ENCODE data around the gene SLC37A3. TPM values are rescaled to one million over a fixed set of nuclear protein-coding genes. Genes with fewer than 3 reads are reported as not detected.

Gene SLC37A3
- total RNA-seq, 2 donors from 2014 or later: 37.4 to 55.7 TPM

DNA sequence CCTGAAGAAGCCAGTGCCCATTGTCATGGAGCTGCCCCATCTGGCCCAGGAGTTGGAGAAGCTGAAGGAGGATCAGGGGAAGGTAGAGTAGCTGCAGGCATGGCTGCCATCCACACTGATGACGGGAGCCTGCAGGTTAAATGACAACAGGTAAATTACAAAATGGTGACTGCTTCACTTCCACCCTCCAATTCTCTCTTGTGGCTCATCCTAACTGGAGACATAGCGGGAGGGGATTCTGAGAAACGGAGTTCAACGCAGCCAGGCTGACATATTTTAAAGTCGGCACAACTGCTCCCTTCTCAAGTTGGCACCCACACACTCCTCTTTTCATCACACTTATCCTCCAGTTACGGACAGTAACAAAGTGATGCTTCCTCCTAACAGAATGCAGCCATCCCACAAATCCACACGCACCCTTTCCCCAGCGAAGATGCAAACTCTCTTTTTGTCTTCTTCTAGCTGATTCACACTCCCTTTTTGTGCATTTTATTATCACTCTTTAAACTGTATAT, 103.0 kb downstream of the SLC37A3 start:
- TF ChIP-seq, protein P1, sequence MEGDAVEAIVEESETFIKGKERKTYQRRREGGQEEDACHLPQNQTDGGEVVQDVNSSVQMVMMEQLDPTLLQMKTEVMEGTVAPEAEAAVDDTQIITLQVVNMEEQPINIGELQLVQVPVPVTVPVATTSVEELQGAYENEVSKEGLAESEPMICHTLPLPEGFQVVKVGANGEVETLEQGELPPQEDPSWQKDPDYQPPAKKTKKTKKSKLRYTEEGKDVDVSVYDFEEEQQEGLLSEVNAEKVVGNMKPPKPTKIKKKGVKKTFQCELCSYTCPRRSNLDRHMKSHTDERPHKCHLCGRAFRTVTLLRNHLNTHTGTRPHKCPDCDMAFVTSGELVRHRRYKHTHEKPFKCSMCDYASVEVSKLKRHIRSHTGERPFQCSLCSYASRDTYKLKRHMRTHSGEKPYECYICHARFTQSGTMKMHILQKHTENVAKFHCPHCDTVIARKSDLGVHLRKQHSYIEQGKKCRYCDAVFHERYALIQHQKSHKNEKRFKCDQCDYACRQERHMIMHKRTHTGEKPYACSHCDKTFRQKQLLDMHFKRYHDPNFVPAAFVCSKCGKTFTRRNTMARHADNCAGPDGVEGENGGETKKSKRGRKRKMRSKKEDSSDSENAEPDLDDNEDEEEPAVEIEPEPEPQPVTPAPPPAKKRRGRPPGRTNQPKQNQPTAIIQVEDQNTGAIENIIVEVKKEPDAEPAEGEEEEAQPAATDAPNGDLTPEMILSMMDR (IDR thresholded peaks at IDR 0.05): no peak
- no peak for TF ChIP-seq POLR2A (IDR thresholded peaks at IDR 0.05)
- WGBS, 2 donors: 93 to 95% methylated on average over 8 of the region's 8 CpGs
- Histone ChIP-seq H3K36me3 (replicated peaks in 1 of 2; ENCODE audit: insufficient read depth in 1 of 2, low read depth in 2 of 2) (no peaks in the 10 kb centered on the region), H3K4me3 (no peak overlapping the region), H3K9me3 (no peaks in the 10 kb centered on the region), H3K4me1 (no peaks in the 10 kb centered on the region), H3K27ac (no peak overlapping the region), H3K27me3 (no peaks in the 10 kb centered on the region)
- no peak for DNase-seq
- ATAC-seq: no peak
- intact Hi-C loops (cut with DNase I): no loop called here

DNA sequence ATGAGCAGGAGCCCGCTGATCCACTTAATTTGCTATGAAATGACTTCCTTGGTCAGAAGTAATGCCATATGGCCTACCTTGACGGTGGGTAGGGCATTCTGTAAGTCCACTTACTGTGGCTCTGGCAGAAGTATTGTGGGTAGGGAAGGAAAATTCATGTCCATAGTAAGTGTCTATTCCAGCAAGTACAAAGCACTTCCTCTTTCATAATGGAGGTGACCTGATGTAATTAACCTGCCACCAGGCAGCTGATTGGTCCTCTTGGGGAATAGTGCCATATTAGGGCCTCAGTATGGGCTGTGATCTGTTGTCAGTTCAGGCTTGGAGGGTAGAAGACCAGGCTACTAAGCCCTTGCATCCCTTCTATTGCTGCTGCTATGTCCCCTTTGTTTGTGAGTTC, 103.9 kb downstream of the SLC37A3 start:
- 92 to 95% methylated on average over 2 of the region's 2 CpGs for WGBS, 2 donors
- DNase-seq (no peak), ATAC-seq (no peak)
- H3K36me3 ChIP-seq (replicated peaks in 1 of 2; ENCODE audit: insufficient read depth in 1 of 2, low read depth in 2 of 2): no peaks in the 10 kb centered on the region
- H3K27ac ChIP-seq: no peak overlapping the region
- no peaks in the 10 kb centered on the region for H3K4me1 ChIP-seq
- no peaks in the 10 kb centered on the region for H3K27me3 ChIP-seq
- no peak overlapping the region for H3K4me3 ChIP-seq
- TF ChIP-seq POLR2A (IDR thresholded peaks at IDR 0.05): no peak
- TF ChIP-seq, protein P1 (IDR thresholded peaks at IDR 0.05): no peak
- no peaks in the 10 kb centered on the region for H3K9me3 ChIP-seq
- intact Hi-C loops (cut with DNase I): no loop called here

DNA sequence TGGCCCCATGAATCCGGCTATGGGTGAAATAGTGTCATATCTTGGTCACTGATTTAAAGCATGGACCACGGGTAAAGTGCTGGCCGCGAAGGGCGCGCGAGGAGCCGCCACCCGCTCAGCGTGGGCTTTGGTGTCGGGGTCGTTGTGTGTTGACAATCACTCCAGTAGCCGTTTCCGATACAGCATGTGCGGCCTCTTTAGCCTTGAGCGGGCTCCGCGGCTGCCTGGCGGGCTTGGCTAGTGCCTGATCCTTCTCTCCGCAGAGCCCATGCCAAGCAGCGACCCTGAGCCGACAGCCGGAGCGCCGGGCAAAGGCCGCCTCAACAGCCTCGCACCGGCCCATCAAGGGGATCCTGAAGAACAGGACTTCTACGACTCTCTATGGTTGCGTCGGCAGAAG, 105.9 kb downstream of the SLC37A3 start:
- TF ChIP-seq, protein P1 (IDR thresholded peaks at IDR 0.05): no peak
- TF ChIP-seq POLR2A (IDR thresholded peaks at IDR 0.05): no peak
- Histone ChIP-seq H3K9me3 (no peaks in the 10 kb centered on the region), H3K36me3 (replicated peaks in 1 of 2; ENCODE audit: insufficient read depth in 1 of 2, low read depth in 2 of 2) (no peaks in the 10 kb centered on the region), H3K27ac (no peak overlapping the region), H3K4me1 (no peaks in the 10 kb centered on the region), H3K27me3 (no peaks in the 10 kb centered on the region), H3K4me3 (no peak overlapping the region)
- intact Hi-C loops (cut with DNase I): no loop called here
- ATAC-seq: no peak
- no peak for DNase-seq
- WGBS, 2 donors: 81 to 88% methylated on average over 13 to 31 of the region's 31 CpGs

DNA sequence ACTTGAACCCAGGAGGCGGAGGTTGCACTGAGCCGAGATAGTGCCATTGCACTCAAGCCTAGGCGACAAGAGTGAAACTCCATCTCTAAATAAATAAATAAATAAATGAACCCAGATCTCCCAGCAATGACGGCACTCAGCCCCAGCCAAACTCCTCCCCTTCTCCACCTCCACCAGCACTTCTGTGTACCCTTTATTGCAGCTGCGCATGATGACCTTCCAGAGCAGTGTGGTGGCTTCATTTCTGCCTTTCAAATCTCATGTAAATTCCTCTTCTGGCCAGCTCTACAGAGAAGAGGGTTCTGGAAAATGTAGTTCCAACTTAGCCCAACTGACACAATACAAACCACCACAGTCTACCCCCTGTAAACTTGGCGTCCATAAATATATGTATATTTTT, 108.5 kb downstream of the SLC37A3 start:
- no peaks in the 10 kb centered on the region for H3K9me3 ChIP-seq
- H3K36me3 ChIP-seq (replicated peaks in 1 of 2; ENCODE audit: insufficient read depth in 1 of 2, low read depth in 2 of 2): no peaks in the 10 kb centered on the region
- 88 to 94% methylated on average over 6 of the region's 6 CpGs for WGBS, 2 donors
- no peaks in the 10 kb centered on the region for H3K27me3 ChIP-seq
- ATAC-seq (no peak), DNase-seq (no peak)
- intact Hi-C loops (cut with DNase I): no loop called here
- no peak overlapping the region for H3K4me3 ChIP-seq
- no peak overlapping the region for H3K27ac ChIP-seq
- no peak for TF ChIP-seq POLR2A (IDR thresholded peaks at IDR 0.05)
- TF ChIP-seq, protein P1 (IDR thresholded peaks at IDR 0.05): no peak
- H3K4me1 ChIP-seq: no peaks in the 10 kb centered on the region

DNA sequence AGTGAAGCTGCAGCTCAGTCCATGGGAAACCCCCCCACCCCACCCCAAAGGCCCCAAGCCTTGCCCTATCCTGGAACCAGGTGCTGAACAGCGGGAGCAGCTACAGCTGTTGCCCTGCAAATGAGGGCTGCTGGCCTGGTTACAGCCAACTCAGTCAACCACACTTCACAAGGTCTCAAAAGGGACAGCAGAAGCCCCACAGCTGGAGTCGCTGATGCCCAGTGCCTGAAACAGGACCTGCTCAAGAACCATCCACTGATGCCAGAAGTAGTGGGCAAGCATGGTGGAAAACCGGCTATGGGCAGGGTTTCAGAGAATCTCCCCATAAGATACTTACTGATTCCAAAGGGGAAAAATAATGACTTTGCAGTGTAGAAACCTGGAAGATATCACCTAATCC, 110.3 kb downstream of the SLC37A3 start:
- H3K27me3 ChIP-seq: no peaks in the 10 kb centered on the region
- H3K36me3 ChIP-seq (replicated peaks in 1 of 2; ENCODE audit: insufficient read depth in 1 of 2, low read depth in 2 of 2): no peaks in the 10 kb centered on the region
- ATAC-seq (no peak), DNase-seq (no peak)
- no peaks in the 10 kb centered on the region for H3K4me1 ChIP-seq
- 85 to 93% methylated on average over 2 to 3 of the region's 3 CpGs for WGBS, 2 donors
- H3K9me3 ChIP-seq: no peaks in the 10 kb centered on the region
- TF ChIP-seq, protein P1 (IDR thresholded peaks at IDR 0.05): no peak
- no peak for TF ChIP-seq POLR2A (IDR thresholded peaks at IDR 0.05)
- intact Hi-C loops (cut with DNase I): no loop called here
- H3K4me3 ChIP-seq: no peak overlapping the region
- no peak overlapping the region for H3K27ac ChIP-seq
